Fibroblast of the aortic adventitia (primary cell): Measurements from ENCODE around the gene FRMD4B. TPM values are rescaled to one million over a fixed set of nuclear protein-coding genes. Genes with fewer than 3 reads are reported as not detected.

Experiments
- DNase-seq: peaks from one replicate; pipeline ENCODE4 v3.0.0-alpha.2; 2010; ENCODE audit warnings: low read depth
- H3K4me3 ChIP-seq: 2 replicates; pipeline ENCODE4 v1.5.1; 2011; ENCODE audit warnings: low read depth, mild to moderate bottlenecking, control low read depth, low read length, moderate library complexity
- CTCF ChIP-seq: IDR thresholded peaks from 2 replicates; pipeline ENCODE4 v1.5.1; 2011; ENCODE audit warnings: mild to moderate bottlenecking, low read length, control low read depth, inconsistent platforms; ENCODE audit not compliant: insufficient read depth
- total RNA-seq: library from RNA; depleted of rRNA; stranded (reverse); fragments of >200 nt; gene quantifications from 2 replicates; pipeline ENCODE4 v1.2.3, GENCODE V29; 2012; ENCODE audit warnings: low replicate concordance

FRMD4B gene
- total RNA-seq, 1 donor: 0.81 TPM

GRCh38 chr3:69196876-69197275 lies 189.0 kb downstream of the FRMD4B start:
- no peak for TF ChIP-seq CTCF
- no peak for DNase-seq
- H3K4me3 ChIP-seq: no peak overlapping the region

- no peak for DNase-seq
- H3K4me3 ChIP-seq: no peak overlapping the region
- TF ChIP-seq CTCF: no peak
Measured at GRCh38 chr3:69194431-69195165, 191.3 kb downstream of the FRMD4B start.

- H3K4me3 ChIP-seq: no peak overlapping the region
- no peak for TF ChIP-seq CTCF
Measured at GRCh38 chr3:69193749-69194148, 192.1 kb downstream of the FRMD4B start.

GRCh38 chr3:69191516-69191915 lies 194.4 kb downstream of the FRMD4B start:
- no peak overlapping the region for H3K4me3 ChIP-seq
- DNase-seq: no peak
- no peak for TF ChIP-seq CTCF

More at GRCh38 chr3:69193749-69194148, 192.1 kb downstream of the FRMD4B start:
- no peak for DNase-seq

GRCh38 chr3:69189487-69189886 lies 196.4 kb downstream of the FRMD4B start:
- DNase-seq: no peak
- H3K4me3 ChIP-seq: no peak overlapping the region
- TF ChIP-seq CTCF: no peak

- H3K4me3 ChIP-seq: no peak overlapping the region
- no peak for DNase-seq
- no peak for TF ChIP-seq CTCF
Measured at GRCh38 chr3:69186575-69187093, 199.3 kb downstream of the FRMD4B start.
